WTC11 (cell line): Measurements from ENCODE around the gene PITPNC1. TPM values are rescaled to one million over a fixed set of nuclear protein-coding genes. Genes with fewer than 3 reads are reported as not detected.
"Not testable (repeated sequence)": the region's sequence is repeated elsewhere in the genome, so short reads cannot be mapped to it uniquely, and the experiment has no call there.

Source experiments
- ATAC-seq: fragments of 200-7000 bp; cut with Tn5 transposase; 2 replicates; pipeline ENCODE4 v1.10.0; 2021; ENCODE audit warnings: mild to moderate bottlenecking, moderate library complexity
- CTCF ChIA-PET: fragments of 300-600 bp; sonication (Branson Sonifier 250); formaldehyde crosslinking; loops from one replicate; lab custom pipeline; 2021; ENCODE audit warnings: antibody characterized with exemption; lab: Charles Lee
- POLR2A ChIA-PET: fragments of 350-600 bp; sonication (Branson Sonifier 250); formaldehyde crosslinking; loops from one replicate; lab custom pipeline; 2021; ENCODE audit warnings: antibody characterized with exemption; lab: Charles Lee
- DNase-seq: peaks from one replicate; pipeline ENCODE4 v3.0.0; 2021; ENCODE audit warnings: low spot score
- H3K27ac Mint-ChIP-seq: 2 replicates; pipeline ENCODE4 v1.8.0; 2021; ENCODE audit warnings: mixed read lengths
- H3K27me3 Mint-ChIP-seq: 2 replicates; pipeline ENCODE4 v1.8.0; 2021; ENCODE audit warnings: low read depth, mild to moderate bottlenecking, moderate library complexity, mixed read lengths
- H3K36me3 Mint-ChIP-seq: 2 replicates; pipeline ENCODE4 v1.8.0; 2021; ENCODE audit warnings: mixed read lengths
- H3K4me1 Mint-ChIP-seq: 2 replicates; pipeline ENCODE4 v1.8.0; 2022; ENCODE audit warnings: mixed read lengths
- H3K4me3 Mint-ChIP-seq: 2 replicates; pipeline ENCODE4 v1.8.0; 2021; ENCODE audit warnings: mild to moderate bottlenecking, moderate library complexity, mixed read lengths
- H3K9me3 Mint-ChIP-seq: 2 replicates; pipeline ENCODE4 v1.8.0; 2021; ENCODE audit warnings: mixed read lengths
- CBFB ChIP-seq: sonication (generic); formaldehyde crosslinking; IDR thresholded peaks from 2 replicates; pipeline ENCODE4 v1.8.1; 2022; ENCODE audit warnings: mild to moderate bottlenecking, low read depth, missing genetic modification reagents
- FOXP1 ChIP-seq: sonication (generic); formaldehyde crosslinking; IDR thresholded peaks from 2 replicates; pipeline ENCODE4 v1.8.0; 2022; ENCODE audit warnings: missing genetic modification reagents, mild to moderate bottlenecking, moderate library complexity, borderline replicate concordance
- GABPB1 ChIP-seq: sonication (generic); formaldehyde crosslinking; IDR thresholded peaks from 2 replicates; pipeline ENCODE4 v1.8.1; 2023; ENCODE audit warnings: mild to moderate bottlenecking, missing genetic modification reagents
- GRHL2 ChIP-seq: fragments of 250-450 bp; sonication (Bioruptor Pico); IDR thresholded peaks from 2 replicates; pipeline ENCODE4 v1.8.0; 2022; ENCODE audit warnings: mild to moderate bottlenecking, moderate library complexity; ENCODE audit not compliant: insufficient replicate concordance, severe bottlenecking
- RELA ChIP-seq: sonication (generic); formaldehyde crosslinking; IDR thresholded peaks from 2 replicates; pipeline ENCODE4 v1.8.1; 2022; ENCODE audit warnings: missing genetic modification reagents, mild to moderate bottlenecking, borderline replicate concordance
- SOX15 ChIP-seq: fragments of 250-450 bp; sonication (Bioruptor Pico); IDR thresholded peaks from 2 replicates; pipeline ENCODE4 v1.9.0; 2021; ENCODE audit warnings: mild to moderate bottlenecking
- TEAD4 ChIP-seq: sonication (generic); formaldehyde crosslinking; IDR thresholded peaks from 2 replicates; pipeline ENCODE4 v1.8.0; 2022; ENCODE audit warnings: mild to moderate bottlenecking, missing genetic modification reagents
- ZBTB21 ChIP-seq: sonication (generic); formaldehyde crosslinking; IDR thresholded peaks from 2 replicates; pipeline ENCODE4 v1.8.1; 2023; ENCODE audit warnings: mild to moderate bottlenecking, missing genetic modification reagents, borderline replicate concordance
- ZNF121 ChIP-seq: sonication (generic); formaldehyde crosslinking; IDR thresholded peaks from 2 replicates; pipeline ENCODE4 v1.8.0; 2023; ENCODE audit warnings: missing genetic modification reagents
- ZNF232 ChIP-seq: sonication (generic); formaldehyde crosslinking; IDR thresholded peaks from 2 replicates; pipeline ENCODE4 v1.8.0; 2022; ENCODE audit warnings: mild to moderate bottlenecking, missing genetic modification reagents
- total RNA-seq: library from RNA; stranded (reverse); gene quantifications from 3 replicates; pipeline ENCODE4 v1.2.3, GENCODE V29; 2021
- TF ChIP-seq, protein P1 (sequence below): fragments of 250-450 bp; sonication (Bioruptor Pico); IDR thresholded peaks from 2 replicates; pipeline ENCODE4 v1.9.0; 2021; ENCODE audit warnings: mild to moderate bottlenecking
- TF ChIP-seq, protein P2 (sequence below): sonication (generic); formaldehyde crosslinking; IDR thresholded peaks from 2 replicates; pipeline ENCODE4 v1.8.1; 2023; ENCODE audit warnings: mild to moderate bottlenecking, moderate library complexity, missing genetic modification reagents
- TF ChIP-seq, protein P3 (sequence below): fragments of 250-450 bp; sonication (Bioruptor Pico); IDR thresholded peaks from 2 replicates; pipeline ENCODE4 v1.9.0; 2021; ENCODE audit warnings: moderate library complexity, mild to moderate bottlenecking, inconsistent platforms, borderline replicate concordance
- TF ChIP-seq, protein P4 (sequence below): sonication (generic); formaldehyde crosslinking; IDR thresholded peaks from 2 replicates; pipeline ENCODE4 v1.8.1; 2022; ENCODE audit warnings: missing genetic modification reagents, borderline replicate concordance
- TF ChIP-seq, protein P5 (sequence below): sonication (generic); formaldehyde crosslinking; IDR thresholded peaks from 2 replicates; pipeline ENCODE4 v1.8.1; 2023; ENCODE audit warnings: mild to moderate bottlenecking, missing genetic modification reagents, moderate library complexity
- TF ChIP-seq, protein P6 (sequence below): sonication (generic); formaldehyde crosslinking; IDR thresholded peaks from 2 replicates; pipeline ENCODE4 v1.8.1; 2022; ENCODE audit warnings: low read depth, mild to moderate bottlenecking, moderate library complexity, missing genetic modification reagents, borderline replicate concordance
- TF ChIP-seq, protein P7 (sequence below): sonication (generic); formaldehyde crosslinking; conservative IDR thresholded peaks from 2 replicates; pipeline ENCODE4 v1.8.1; 2023; ENCODE audit warnings: mild to moderate bottlenecking, low read depth, missing genetic modification reagents, moderate library complexity

The PITPNC1 gene
- total RNA-seq, 1 experiment from 2014 or later = 39.8 TPM

DNA sequence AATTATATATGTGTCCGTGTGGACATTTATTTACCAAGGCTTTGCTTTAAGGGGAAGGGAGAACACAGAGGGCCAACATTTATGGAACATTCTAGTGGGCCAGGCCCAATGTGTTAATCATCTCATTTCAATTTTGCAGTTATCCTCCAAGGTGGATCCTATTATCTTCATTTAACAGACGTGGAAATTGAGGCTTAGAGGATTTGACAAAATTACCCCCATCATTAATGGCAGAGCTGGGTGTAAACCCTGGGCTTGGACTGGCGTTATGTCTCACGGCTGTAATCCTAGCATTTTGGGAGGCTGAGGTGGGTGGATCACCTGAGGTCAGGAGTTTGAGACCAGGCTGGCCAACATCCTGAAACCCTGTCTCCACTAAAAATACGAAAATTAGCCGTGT lies 26.4 kb downstream of the PITPNC1 start:
- no peak overlapping the region for H3K4me3 Mint-ChIP-seq
- no peak overlapping the region; the same call in 1 of the 2 replicates for H3K27ac Mint-ChIP-seq
- H3K27me3 Mint-ChIP-seq = no peaks in the 10 kb centered on the region
- ChIA-PET POLR2A (no interaction called here), CTCF (no interaction called here)
- peaks cover under 1% of the 10 kb centered on the region; the same call in 1 of the 2 replicates for H3K9me3 Mint-ChIP-seq
- H3K36me3 Mint-ChIP-seq = no peaks in the 10 kb centered on the region
- no peak for DNase-seq
- H3K4me1 Mint-ChIP-seq = peaks cover 40% of the 10 kb centered on the region
- no peak for ATAC-seq
- no peak for TF ChIP-seq SOX15
- TF ChIP-seq ZNF121 (CRISPR knock-in tag) = no peak
- no peak for TF ChIP-seq ZNF232 (CRISPR knock-in tag)
- TF ChIP-seq, protein P1, sequence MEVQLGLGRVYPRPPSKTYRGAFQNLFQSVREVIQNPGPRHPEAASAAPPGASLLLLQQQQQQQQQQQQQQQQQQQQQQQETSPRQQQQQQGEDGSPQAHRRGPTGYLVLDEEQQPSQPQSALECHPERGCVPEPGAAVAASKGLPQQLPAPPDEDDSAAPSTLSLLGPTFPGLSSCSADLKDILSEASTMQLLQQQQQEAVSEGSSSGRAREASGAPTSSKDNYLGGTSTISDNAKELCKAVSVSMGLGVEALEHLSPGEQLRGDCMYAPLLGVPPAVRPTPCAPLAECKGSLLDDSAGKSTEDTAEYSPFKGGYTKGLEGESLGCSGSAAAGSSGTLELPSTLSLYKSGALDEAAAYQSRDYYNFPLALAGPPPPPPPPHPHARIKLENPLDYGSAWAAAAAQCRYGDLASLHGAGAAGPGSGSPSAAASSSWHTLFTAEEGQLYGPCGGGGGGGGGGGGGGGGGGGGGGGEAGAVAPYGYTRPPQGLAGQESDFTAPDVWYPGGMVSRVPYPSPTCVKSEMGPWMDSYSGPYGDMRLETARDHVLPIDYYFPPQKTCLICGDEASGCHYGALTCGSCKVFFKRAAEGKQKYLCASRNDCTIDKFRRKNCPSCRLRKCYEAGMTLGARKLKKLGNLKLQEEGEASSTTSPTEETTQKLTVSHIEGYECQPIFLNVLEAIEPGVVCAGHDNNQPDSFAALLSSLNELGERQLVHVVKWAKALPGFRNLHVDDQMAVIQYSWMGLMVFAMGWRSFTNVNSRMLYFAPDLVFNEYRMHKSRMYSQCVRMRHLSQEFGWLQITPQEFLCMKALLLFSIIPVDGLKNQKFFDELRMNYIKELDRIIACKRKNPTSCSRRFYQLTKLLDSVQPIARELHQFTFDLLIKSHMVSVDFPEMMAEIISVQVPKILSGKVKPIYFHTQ (CRISPR knock-in tag) = no peak
- TF ChIP-seq RELA = no peak
- no peak for TF ChIP-seq TEAD4 (CRISPR knock-in tag)
- TF ChIP-seq, all 79 proteins: peak for 0

DNA sequence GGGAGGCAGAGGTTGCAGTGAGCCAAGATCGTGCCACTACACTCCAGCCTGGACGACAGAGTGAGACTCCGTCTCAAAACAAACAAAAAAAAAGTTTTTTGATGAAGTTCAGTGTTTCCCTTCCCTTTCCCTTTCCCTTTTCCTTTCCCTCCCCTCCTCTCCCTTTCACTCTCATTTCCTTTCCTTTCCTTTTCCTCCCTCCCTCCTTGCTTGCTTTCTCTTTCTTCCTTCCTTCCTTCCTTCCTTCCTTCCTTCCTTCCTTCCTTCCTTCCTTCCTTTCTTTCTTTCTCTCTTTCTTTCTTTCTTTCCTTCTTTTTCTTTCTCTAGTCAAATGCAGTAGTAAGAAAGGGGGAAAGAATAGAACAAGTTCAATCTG lies 31.4 kb downstream of the PITPNC1 start:
- peak overlapping the region; percentile 90 for H3K27ac Mint-ChIP-seq
- H3K4me3 Mint-ChIP-seq, H3K9me3 Mint-ChIP-seq, H3K36me3 Mint-ChIP-seq, H3K27me3 Mint-ChIP-seq, ATAC-seq, DNase-seq, POLR2A ChIA-PET, CTCF ChIA-PET, H3K4me1 Mint-ChIP-seq: not testable (repeated sequence)

DNA sequence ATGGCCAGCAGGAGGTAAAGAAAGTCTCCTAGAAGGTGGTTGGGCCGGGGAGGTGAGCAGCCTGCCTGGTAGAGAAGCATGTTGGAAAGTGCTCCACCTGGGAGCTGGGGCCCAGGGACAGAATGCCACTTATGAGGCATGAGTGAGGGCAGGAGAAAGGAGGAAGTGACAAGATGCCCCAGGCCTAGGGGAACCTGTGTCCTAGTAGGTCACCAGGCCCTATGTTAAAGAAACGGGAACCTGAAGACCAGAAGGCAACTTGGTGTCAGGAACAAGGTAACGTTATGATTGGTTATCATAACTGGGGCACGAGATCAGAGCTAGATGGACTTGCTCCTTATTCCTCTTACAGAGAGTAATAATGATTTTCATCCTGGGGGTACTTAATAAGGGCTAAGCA lies 34.3 kb downstream of the PITPNC1 start:
- H3K27me3 Mint-ChIP-seq = no peaks in the 10 kb centered on the region
- peaks cover 15% of the 10 kb centered on the region for H3K36me3 Mint-ChIP-seq
- CTCF ChIA-PET = no interaction called here
- no peak overlapping the region for H3K27ac Mint-ChIP-seq
- peaks cover 17% of the 10 kb centered on the region for H3K9me3 Mint-ChIP-seq
- no peak overlapping the region for H3K4me3 Mint-ChIP-seq
- DNase-seq (no peak), ATAC-seq (no peak)
- TF ChIP-seq, protein P2, sequence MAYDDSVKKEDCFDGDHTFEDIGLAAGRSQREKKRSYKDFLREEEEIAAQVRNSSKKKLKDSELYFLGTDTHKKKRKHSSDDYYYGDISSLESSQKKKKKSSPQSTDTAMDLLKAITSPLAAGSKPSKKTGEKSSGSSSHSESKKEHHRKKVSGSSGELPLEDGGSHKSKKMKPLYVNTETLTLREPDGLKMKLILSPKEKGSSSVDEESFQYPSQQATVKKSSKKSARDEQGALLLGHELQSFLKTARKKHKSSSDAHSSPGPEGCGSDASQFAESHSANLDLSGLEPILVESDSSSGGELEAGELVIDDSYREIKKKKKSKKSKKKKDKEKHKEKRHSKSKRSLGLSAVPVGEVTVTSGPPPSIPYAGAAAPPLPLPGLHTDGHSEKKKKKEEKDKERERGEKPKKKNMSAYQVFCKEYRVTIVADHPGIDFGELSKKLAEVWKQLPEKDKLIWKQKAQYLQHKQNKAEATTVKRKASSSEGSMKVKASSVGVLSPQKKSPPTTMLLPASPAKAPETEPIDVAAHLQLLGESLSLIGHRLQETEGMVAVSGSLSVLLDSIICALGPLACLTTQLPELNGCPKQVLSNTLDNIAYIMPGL = no peak
- TF ChIP-seq GRHL2 (CRISPR knock-in tag) (no peak), CBFB (CRISPR knock-in tag) (no peak), ZBTB21 (no peak), GABPB1 (CRISPR knock-in tag) (no peak), ZNF121 (CRISPR knock-in tag) (no peak), FOXP1 (CRISPR knock-in tag) (no peak)
- TF ChIP-seq, protein P1 (CRISPR knock-in tag) = no peak
- TF ChIP-seq, protein P3, sequence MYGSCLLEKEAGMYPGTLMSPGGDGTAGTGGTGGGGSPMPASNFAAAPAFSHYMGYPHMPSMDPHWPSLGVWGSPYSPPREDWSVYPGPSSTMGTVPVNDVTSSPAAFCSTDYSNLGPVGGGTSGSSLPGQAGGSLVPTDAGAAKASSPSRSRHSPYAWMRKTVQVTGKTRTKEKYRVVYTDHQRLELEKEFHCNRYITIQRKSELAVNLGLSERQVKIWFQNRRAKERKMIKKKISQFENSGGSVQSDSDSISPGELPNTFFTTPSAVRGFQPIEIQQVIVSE (CRISPR knock-in tag) = no peak
- TF ChIP-seq, protein P4, sequence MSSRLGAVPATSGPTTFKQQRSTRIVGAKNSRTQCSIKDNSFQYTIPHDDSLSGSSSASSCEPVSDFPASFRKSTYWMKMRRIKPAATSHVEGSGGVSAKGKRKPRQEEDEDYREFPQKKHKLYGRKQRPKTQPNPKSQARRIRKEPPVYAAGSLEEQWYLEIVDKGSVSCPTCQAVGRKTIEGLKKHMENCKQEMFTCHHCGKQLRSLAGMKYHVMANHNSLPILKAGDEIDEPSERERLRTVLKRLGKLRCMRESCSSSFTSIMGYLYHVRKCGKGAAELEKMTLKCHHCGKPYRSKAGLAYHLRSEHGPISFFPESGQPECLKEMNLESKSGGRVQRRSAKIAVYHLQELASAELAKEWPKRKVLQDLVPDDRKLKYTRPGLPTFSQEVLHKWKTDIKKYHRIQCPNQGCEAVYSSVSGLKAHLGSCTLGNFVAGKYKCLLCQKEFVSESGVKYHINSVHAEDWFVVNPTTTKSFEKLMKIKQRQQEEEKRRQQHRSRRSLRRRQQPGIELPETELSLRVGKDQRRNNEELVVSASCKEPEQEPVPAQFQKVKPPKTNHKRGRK (CRISPR knock-in tag) = no peak
- TF ChIP-seq, protein P5, sequence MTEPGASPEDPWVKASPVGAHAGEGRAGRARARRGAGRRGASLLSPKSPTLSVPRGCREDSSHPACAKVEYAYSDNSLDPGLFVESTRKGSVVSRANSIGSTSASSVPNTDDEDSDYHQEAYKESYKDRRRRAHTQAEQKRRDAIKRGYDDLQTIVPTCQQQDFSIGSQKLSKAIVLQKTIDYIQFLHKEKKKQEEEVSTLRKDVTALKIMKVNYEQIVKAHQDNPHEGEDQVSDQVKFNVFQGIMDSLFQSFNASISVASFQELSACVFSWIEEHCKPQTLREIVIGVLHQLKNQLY (CRISPR knock-in tag) = no peak
- TF ChIP-seq, protein P6, sequence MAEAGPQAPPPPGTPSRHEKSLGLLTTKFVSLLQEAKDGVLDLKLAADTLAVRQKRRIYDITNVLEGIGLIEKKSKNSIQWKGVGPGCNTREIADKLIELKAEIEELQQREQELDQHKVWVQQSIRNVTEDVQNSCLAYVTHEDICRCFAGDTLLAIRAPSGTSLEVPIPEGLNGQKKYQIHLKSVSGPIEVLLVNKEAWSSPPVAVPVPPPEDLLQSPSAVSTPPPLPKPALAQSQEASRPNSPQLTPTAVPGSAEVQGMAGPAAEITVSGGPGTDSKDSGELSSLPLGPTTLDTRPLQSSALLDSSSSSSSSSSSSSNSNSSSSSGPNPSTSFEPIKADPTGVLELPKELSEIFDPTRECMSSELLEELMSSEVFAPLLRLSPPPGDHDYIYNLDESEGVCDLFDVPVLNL = no peak
- TF ChIP-seq, protein P7, sequence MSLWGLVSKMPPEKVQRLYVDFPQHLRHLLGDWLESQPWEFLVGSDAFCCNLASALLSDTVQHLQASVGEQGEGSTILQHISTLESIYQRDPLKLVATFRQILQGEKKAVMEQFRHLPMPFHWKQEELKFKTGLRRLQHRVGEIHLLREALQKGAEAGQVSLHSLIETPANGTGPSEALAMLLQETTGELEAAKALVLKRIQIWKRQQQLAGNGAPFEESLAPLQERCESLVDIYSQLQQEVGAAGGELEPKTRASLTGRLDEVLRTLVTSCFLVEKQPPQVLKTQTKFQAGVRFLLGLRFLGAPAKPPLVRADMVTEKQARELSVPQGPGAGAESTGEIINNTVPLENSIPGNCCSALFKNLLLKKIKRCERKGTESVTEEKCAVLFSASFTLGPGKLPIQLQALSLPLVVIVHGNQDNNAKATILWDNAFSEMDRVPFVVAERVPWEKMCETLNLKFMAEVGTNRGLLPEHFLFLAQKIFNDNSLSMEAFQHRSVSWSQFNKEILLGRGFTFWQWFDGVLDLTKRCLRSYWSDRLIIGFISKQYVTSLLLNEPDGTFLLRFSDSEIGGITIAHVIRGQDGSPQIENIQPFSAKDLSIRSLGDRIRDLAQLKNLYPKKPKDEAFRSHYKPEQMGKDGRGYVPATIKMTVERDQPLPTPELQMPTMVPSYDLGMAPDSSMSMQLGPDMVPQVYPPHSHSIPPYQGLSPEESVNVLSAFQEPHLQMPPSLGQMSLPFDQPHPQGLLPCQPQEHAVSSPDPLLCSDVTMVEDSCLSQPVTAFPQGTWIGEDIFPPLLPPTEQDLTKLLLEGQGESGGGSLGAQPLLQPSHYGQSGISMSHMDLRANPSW (CRISPR knock-in tag) = no peak
- POLR2A ChIA-PET = no interaction called here
- H3K4me1 Mint-ChIP-seq = peaks cover 4% of the 10 kb centered on the region
